Purkinje cell (primary cell): ENCODE measurements around the gene IRGC. TPM values are rescaled to one million over a fixed set of nuclear protein-coding genes. Genes with fewer than 3 reads are reported as not detected.

Experiments
- polyA plus RNA-seq: library from polyadenylated mRNA; unstranded; fragments of >200 nt; fragmentation: Nextera tagmentation; gene quantifications from 2 replicates; pipeline ENCODE4 v1.2.1, GENCODE V29; 2014

Gene IRGC, protein sequence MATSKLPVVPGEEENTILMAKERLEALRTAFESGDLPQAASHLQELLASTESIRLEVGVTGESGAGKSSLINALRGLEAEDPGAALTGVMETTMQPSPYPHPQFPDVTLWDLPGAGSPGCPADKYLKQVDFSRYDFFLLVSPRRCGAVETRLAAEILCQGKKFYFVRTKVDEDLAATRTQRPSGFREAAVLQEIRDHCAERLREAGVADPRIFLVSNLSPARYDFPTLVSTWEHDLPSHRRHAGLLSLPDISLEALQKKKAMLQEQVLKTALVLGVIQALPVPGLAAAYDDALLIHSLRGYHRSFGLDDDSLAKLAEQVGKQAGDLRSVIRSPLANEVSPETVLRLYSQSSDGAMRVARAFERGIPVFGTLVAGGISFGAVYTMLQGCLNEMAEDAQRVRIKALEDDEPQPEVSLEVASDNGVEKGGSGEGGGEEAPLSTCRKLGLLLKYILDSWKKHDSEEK
- not detected in 2 replicates for polyA plus RNA-seq

DNA sequence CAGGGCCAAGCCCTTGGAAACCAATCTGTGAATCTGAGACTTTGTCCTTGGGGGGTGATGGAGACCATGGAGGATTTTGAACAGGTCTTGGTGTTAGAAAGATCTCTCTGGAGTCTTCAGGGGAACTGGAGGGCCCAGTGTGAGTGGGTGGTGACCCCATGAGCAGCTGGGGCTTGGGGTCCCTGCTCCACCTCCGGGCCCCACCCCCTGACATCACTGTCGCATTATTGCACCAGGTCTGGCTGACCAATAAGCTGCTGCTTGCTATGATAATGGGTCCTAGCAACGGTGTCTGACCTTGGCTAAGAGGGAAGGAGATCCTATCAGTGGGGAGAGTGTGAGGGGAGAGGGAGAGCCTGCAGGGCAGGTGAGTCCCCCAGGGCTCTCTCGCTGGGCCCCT, at the start of gene IRGC:
IRGC (plus strand) TSS at position 301 of the 400 bp plus-strand sequence. CDS start 2,483 bp downstream, outside the sequence.

DNA sequence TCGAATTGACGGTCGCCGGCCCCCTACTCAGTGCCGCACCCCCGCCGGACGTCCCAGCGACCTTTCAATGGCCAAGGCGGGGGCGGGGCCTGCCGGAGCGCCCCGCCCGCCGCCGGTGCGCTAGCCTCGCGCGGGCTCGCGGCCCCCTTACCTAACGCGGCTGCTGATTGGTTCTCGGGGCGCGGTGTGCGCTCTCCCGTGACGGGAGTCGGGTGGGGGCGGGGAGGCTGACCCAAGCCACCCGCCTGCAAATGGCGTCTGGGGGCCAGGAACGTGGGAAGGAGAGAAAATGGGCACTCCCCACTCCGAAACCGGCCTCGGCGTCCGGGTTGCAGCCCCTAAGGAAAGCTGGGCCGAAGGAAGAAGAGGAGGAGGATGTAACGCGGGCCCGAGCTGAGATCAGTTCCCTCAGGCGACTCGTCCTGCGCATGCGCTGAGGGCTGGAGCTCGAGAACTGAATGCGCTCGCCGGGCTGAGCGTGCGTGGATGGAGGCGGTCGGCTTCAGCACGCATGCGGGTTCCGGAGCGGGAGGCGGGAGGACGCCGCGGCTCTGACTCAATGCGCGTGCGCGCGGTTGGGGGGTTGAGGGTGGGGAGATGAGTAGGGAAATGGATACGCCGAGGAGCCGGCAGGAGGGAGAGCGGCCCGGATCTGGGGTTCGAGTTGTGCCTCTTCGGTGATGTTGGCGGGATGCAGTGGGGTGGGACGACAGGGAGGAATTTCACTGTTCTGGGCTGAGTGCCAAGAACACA, 38.8 kb downstream of the IRGC start, which contains the start of gene SMG9:
SMG9 (minus strand) TSS at position 460 of the 753 bp plus-strand sequence. CDS start 4,221 bp downstream, outside the sequence.

Other genes starting within 250 kb of the IRGC start
- gene PHLDB3, start 211.3 kb upstream of the IRGC start, polyA plus RNA-seq: not detected in 2 replicates
- 21.0 and 26.9 TPM in 2 replicates for gene ETHE1, start 188.9 kb upstream of the IRGC start, polyA plus RNA-seq
- gene ZNF575, start 182.9 kb upstream of the IRGC start, polyA plus RNA-seq: 1.5 and 2.5 TPM in 2 replicates
- gene XRCC1, start 140.5 kb upstream of the IRGC start, polyA plus RNA-seq: 6.7 and 7.5 TPM in 2 replicates
- 2.3 and 17.2 TPM in 2 replicates for gene PINLYP, start 140.3 kb upstream of the IRGC start, polyA plus RNA-seq
- gene IRGQ, start 119.9 kb upstream of the IRGC start, polyA plus RNA-seq: 11.0 and 21.0 TPM in 2 replicates
- 7.6 and 9.6 TPM in 2 replicates for gene ZNF576, start 119.5 kb upstream of the IRGC start, polyA plus RNA-seq
- gene SRRM5, start 104.0 kb upstream of the IRGC start, polyA plus RNA-seq: not detected in 2 replicates
- 2.1 and 4.3 TPM in 2 replicates for gene ZNF428, start 96.4 kb upstream of the IRGC start, polyA plus RNA-seq
- gene CADM4, start 76.2 kb upstream of the IRGC start, polyA plus RNA-seq: 4.4 and 12.0 TPM in 2 replicates
- gene PLAUR, start 45.9 kb upstream of the IRGC start, polyA plus RNA-seq: 11.1 and 12.1 TPM in 2 replicates
- gene SMG9, start 38.9 kb downstream of the IRGC start, polyA plus RNA-seq: 14.6 and 17.4 TPM in 2 replicates
- 4.1 TPM in 1 of 2 replicates, not detected in the other for gene KCNN4, start 64.9 kb downstream of the IRGC start, polyA plus RNA-seq
- 8.0 and 10.0 TPM in 2 replicates for gene LYPD5, start 86.4 kb downstream of the IRGC start, polyA plus RNA-seq
- 9.2 and 20.3 TPM in 2 replicates for gene ZNF283, start 111.2 kb downstream of the IRGC start, polyA plus RNA-seq
- 33.5 and 40.2 TPM in 2 replicates for gene ZNF404, start 167.9 kb downstream of the IRGC start, polyA plus RNA-seq
- 2.8 and 3.4 TPM in 2 replicates for gene ZNF45, start 219.2 kb downstream of the IRGC start, polyA plus RNA-seq
- 4.2 TPM in 1 of 2 replicates, not detected in the other for gene ZNF221, start 235.2 kb downstream of the IRGC start, polyA plus RNA-seq